ENCODE measurements around the gene CPNE5. TPM values are rescaled to one million over a fixed set of nuclear protein-coding genes. Genes with fewer than 3 reads are reported as not detected.

CPNE5 gene
- total RNA-seq, 1 experiment from 2014 or later, result not detected

DNA sequence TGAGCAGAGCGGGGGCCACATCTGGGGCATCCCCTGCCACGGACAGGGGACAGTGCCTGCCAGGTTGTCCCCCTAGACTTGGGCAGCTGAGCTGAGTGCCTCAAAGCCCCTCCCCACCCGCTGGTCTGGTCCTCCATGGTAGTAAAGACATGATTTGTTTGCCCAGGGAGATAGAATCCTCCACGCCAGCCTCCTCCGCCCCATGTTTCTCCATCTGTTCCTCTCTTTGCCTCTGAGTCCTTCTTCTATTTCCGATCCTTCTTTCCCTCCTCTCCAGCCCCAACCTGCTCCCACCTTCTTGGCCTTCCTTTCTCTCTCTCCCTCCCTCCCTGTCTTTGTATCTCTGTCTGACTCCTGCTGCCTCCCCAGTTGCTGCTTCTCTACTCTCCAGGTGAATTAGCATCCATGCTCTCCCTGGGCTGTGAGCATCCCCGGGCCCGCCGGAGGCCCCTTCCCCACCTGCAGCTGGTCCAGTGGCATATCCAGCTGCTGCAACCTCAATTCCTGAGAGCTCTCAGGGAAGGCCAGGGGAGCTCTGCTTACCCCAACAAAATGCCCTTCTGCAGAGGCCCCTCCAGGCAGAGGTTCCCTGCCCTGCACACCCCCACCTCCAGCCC is 45.8 kb downstream of the CPNE5 start:
- no peaks in the 10 kb centered on the region for H3K9me3 ChIP-seq
- H3K4me1 Mint-ChIP-seq (ENCODE audit: low read depth, unreplicated experiment), result no peaks in the 10 kb centered on the region
- no peaks in the 10 kb centered on the region for H3K36me3 Mint-ChIP-seq (ENCODE audit: insufficient read depth, unreplicated experiment)
- no peak overlapping the region for H3K27ac Mint-ChIP-seq (ENCODE audit: unreplicated experiment)
- CTCF ChIA-PET, result no interaction called here
- H3K9me3 Mint-ChIP-seq (ENCODE audit: unreplicated experiment), result no peaks in the 10 kb centered on the region
- BruUV-seq (replicated peaks), result no TSS peak
- intact Hi-C loops (cut with micrococcal nuclease; ENCODE audit: unreplicated experiment), result no loop called here
- H3K4me1 ChIP-seq, result no peaks in the 10 kb centered on the region
- H3K27me3 Mint-ChIP-seq (ENCODE audit: insufficient read depth, unreplicated experiment), result no peaks in the 10 kb centered on the region
- no peaks in the 10 kb centered on the region for H3K36me3 ChIP-seq (ENCODE audit: control insufficient read depth, insufficient read depth, low read length)
- H3K27me3 ChIP-seq (replicated peaks; ENCODE audit: control insufficient read depth, insufficient read depth, low read length), result no peaks in the 10 kb centered on the region
- TF ChIP-seq, protein P1, sequence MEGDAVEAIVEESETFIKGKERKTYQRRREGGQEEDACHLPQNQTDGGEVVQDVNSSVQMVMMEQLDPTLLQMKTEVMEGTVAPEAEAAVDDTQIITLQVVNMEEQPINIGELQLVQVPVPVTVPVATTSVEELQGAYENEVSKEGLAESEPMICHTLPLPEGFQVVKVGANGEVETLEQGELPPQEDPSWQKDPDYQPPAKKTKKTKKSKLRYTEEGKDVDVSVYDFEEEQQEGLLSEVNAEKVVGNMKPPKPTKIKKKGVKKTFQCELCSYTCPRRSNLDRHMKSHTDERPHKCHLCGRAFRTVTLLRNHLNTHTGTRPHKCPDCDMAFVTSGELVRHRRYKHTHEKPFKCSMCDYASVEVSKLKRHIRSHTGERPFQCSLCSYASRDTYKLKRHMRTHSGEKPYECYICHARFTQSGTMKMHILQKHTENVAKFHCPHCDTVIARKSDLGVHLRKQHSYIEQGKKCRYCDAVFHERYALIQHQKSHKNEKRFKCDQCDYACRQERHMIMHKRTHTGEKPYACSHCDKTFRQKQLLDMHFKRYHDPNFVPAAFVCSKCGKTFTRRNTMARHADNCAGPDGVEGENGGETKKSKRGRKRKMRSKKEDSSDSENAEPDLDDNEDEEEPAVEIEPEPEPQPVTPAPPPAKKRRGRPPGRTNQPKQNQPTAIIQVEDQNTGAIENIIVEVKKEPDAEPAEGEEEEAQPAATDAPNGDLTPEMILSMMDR (IDR thresholded peaks at IDR 0.05; ENCODE audit: insufficient read depth in 1 of 2, low read depth in 1 of 2, low read length in 1 of 2, severe bottlenecking in 1 of 2, unreplicated experiment in 1 of 2), result no peak
- no peak overlapping the region for H3K4me3 ChIP-seq (ENCODE audit: low read depth, low read length)
- POLR2A ChIA-PET, result no interaction called here
- no peak overlapping the region for H3K4me3 Mint-ChIP-seq (ENCODE audit: unreplicated experiment)
- DNase-seq, result no peak

DNA sequence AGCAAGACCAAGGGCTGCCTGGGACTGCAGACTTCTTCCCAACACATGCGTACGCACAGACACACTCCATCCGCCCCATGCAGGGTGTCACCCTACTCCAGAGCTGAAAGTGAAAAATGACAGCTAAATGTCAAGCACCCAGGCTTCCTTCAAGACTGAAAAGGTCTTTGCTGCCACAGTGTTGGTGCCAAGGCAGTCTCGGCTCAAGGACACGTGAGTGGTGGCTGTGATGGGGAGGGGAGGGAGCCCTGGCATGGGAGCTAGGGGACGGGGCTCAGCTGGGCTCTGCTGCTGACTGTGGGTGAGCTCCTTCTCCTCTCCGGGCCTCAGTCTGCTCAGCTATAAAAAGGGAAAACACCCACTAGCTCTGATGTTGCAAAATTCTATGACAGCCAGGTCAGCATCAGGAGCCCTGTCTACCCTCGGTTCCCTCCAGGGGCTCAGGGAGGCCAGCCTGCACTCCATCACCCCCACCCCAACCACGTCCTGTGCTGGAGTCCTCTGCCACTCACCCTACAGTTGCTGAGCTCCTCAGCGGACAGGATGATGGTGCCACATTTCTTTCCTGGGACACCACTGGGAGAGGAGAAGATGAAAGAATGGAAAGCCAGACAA is 47.6 kb downstream of the CPNE5 start:
- Mint-ChIP-seq H3K9me3 (ENCODE audit: unreplicated experiment) (no peaks in the 10 kb centered on the region), H3K36me3 (ENCODE audit: insufficient read depth, unreplicated experiment) (no peaks in the 10 kb centered on the region), H3K4me3 (ENCODE audit: unreplicated experiment) (no peak overlapping the region), H3K27ac (ENCODE audit: unreplicated experiment) (no peak overlapping the region), H3K27me3 (ENCODE audit: insufficient read depth, unreplicated experiment) (peaks cover 5% of the 10 kb centered on the region), H3K4me1 (ENCODE audit: low read depth, unreplicated experiment) (no peaks in the 10 kb centered on the region)
- BruUV-seq (replicated peaks), result no TSS peak
- TF ChIP-seq, protein P1 (IDR thresholded peaks at IDR 0.05; ENCODE audit: insufficient read depth in 1 of 2, low read depth in 1 of 2, low read length in 1 of 2, severe bottlenecking in 1 of 2, unreplicated experiment in 1 of 2), result no peak
- no peak for DNase-seq
- POLR2A ChIA-PET, result no interaction called here
- no peak overlapping the region for H3K4me3 ChIP-seq (ENCODE audit: low read depth, low read length)
- CTCF ChIA-PET, result interaction anchor here (0.8 kb wide), 1 partner anchor 60 kb away, joined by 3 read pairs; no protein-coding TSS in a partner anchor
- intact Hi-C loops (cut with micrococcal nuclease; ENCODE audit: unreplicated experiment), result no loop called here
- no peaks in the 10 kb centered on the region for H3K27me3 ChIP-seq (replicated peaks; ENCODE audit: control insufficient read depth, insufficient read depth, low read length)
- no peaks in the 10 kb centered on the region for H3K36me3 ChIP-seq (ENCODE audit: control insufficient read depth, insufficient read depth, low read length)
- H3K4me1 ChIP-seq, result no peaks in the 10 kb centered on the region
- H3K9me3 ChIP-seq, result no peaks in the 10 kb centered on the region

DNA sequence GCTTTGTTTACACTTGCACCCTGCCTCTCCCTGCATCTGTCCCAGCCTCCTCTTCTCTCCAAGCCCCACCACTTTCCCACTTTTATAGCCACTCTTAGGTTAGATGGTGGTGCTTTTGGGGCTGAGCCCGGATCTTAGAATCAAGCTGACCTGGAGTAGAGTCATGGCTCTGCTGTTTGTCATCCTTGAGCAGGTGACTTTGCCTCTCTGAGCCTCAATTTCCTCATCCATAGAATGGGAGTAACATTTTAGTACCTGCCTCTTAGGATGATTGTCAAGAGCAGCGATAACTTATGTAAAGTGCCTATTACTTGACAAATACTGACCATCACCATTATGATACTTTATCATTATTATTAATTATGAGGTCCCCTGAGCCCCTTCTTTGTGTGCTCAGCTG is 48.2 kb downstream of the CPNE5 start:
- no peaks in the 10 kb centered on the region for H3K9me3 ChIP-seq
- no peaks in the 10 kb centered on the region for H3K36me3 Mint-ChIP-seq (ENCODE audit: insufficient read depth, unreplicated experiment)
- no peaks in the 10 kb centered on the region for H3K27me3 ChIP-seq (replicated peaks; ENCODE audit: control insufficient read depth, insufficient read depth, low read length)
- ChIA-PET POLR2A (no interaction called here), CTCF (no interaction called here)
- BruUV-seq (replicated peaks), result no TSS peak
- no peaks in the 10 kb centered on the region for H3K4me1 Mint-ChIP-seq (ENCODE audit: low read depth, unreplicated experiment)
- intact Hi-C loops (cut with micrococcal nuclease; ENCODE audit: unreplicated experiment), result no loop called here
- DNase-seq, result no peak
- no peak overlapping the region for H3K4me3 ChIP-seq (ENCODE audit: low read depth, low read length)
- peaks cover 5% of the 10 kb centered on the region for H3K27me3 Mint-ChIP-seq (ENCODE audit: insufficient read depth, unreplicated experiment)
- no peaks in the 10 kb centered on the region for H3K9me3 Mint-ChIP-seq (ENCODE audit: unreplicated experiment)
- TF ChIP-seq, protein P1 (IDR thresholded peaks at IDR 0.05; ENCODE audit: insufficient read depth in 1 of 2, low read depth in 1 of 2, low read length in 1 of 2, severe bottlenecking in 1 of 2, unreplicated experiment in 1 of 2), result no peak
- no peaks in the 10 kb centered on the region for H3K4me1 ChIP-seq
- H3K36me3 ChIP-seq (ENCODE audit: control insufficient read depth, insufficient read depth, low read length), result no peaks in the 10 kb centered on the region
- no peak overlapping the region for H3K4me3 Mint-ChIP-seq (ENCODE audit: unreplicated experiment)
- no peak overlapping the region for H3K27ac Mint-ChIP-seq (ENCODE audit: unreplicated experiment)
